CD8-positive, alpha-beta memory T cell (primary cell): ENCODE measurements around the gene CCDC83. TPM values are rescaled to one million over a fixed set of nuclear protein-coding genes. Genes with fewer than 3 reads are reported as not detected.
"Not testable (repeated sequence)": the region's sequence is repeated elsewhere in the genome, so short reads cannot be mapped to it uniquely, and the experiment has no call there.

Source experiments
- CTCF ChIA-PET: fragments of 350-600 bp; sonication (Branson Sonifier 250); formaldehyde crosslinking; loops from one replicate; lab custom pipeline; 2021; ENCODE audit warnings: antibody characterized with exemption; lab: Charles Lee
- POLR2A ChIA-PET: fragments of 350-600 bp; sonication (Branson Sonifier 250); formaldehyde crosslinking; loops from one replicate; lab custom pipeline; 2021; ENCODE audit warnings: antibody characterized with exemption; lab: Charles Lee
- DNase-seq, 5 donors: peaks; one replicate each; pipeline versions ENCODE4 v3.0.0 to v3.0.0-alpha.2; 2020 to 2022; ENCODE audit warnings: mixed read lengths in 1 of 5
- H3K27ac ChIP-seq: one replicate; pipeline ENCODE4 v1.7.0; 2013; ENCODE audit warnings: low read depth, mild to moderate bottlenecking, low read length, moderate library complexity
- H3K27me3 ChIP-seq: 2 replicates; pipeline ENCODE4 v1.7.0; 2013; ENCODE audit warnings: low read length, mild to moderate bottlenecking; ENCODE audit not compliant: insufficient read depth, poor library complexity, severe bottlenecking
- H3K36me3 ChIP-seq: 2 replicates; pipeline ENCODE4 v1.7.0; 2013; ENCODE audit warnings: mild to moderate bottlenecking, low read length, moderate library complexity; ENCODE audit not compliant: insufficient read depth
- H3K4me1 ChIP-seq: 2 replicates; pipeline ENCODE4 v1.7.0; 2013; ENCODE audit warnings: mild to moderate bottlenecking, low read length, moderate library complexity; ENCODE audit not compliant: insufficient read depth
- H3K4me3 ChIP-seq: 2 replicates; pipeline ENCODE4 v1.7.0; 2013; ENCODE audit warnings: mild to moderate bottlenecking, low read length
- H3K9me3 ChIP-seq: 2 replicates; pipeline ENCODE4 v1.7.0; 2013; ENCODE audit warnings: mild to moderate bottlenecking, low read length
- H3K27ac Mint-ChIP-seq, 8 donors: one replicate each; pipeline ENCODE4 v1.8.0; 2020 to 2021; ENCODE audit warnings: mixed read lengths in 8 of 8, mild to moderate bottlenecking in 6 of 8, inconsistent platforms in 3 of 8, moderate library complexity in 3 of 8
- H3K27me3 Mint-ChIP-seq, 2 donors: one replicate each; pipeline ENCODE4 v1.8.0; 2020 to 2021; ENCODE audit warnings: mixed read lengths in 2 of 2, mild to moderate bottlenecking in 1 of 2, moderate library complexity in 1 of 2
- H3K36me3 Mint-ChIP-seq, 3 donors: one replicate each; pipeline ENCODE4 v1.8.0; 2020 to 2021; ENCODE audit warnings: mixed read lengths in 3 of 3, inconsistent platforms in 1 of 3, mild to moderate bottlenecking in 1 of 3
- H3K4me1 Mint-ChIP-seq, 3 donors: one replicate each; pipeline ENCODE4 v1.8.0; 2020 to 2021; ENCODE audit warnings: mixed read lengths in 3 of 3, inconsistent platforms in 1 of 3, mild to moderate bottlenecking in 1 of 3
- H3K4me3 Mint-ChIP-seq, 7 donors: one replicate each; pipeline ENCODE4 v1.8.0; 2020 to 2021; ENCODE audit warnings: mixed read lengths in 7 of 7, mild to moderate bottlenecking in 6 of 7, moderate library complexity in 4 of 7, inconsistent platforms in 2 of 7
- H3K9me3 Mint-ChIP-seq, 5 donors: one replicate each; pipeline ENCODE4 v1.8.0; 2020 to 2022; ENCODE audit warnings: mixed read lengths in 5 of 5, mild to moderate bottlenecking in 3 of 5, moderate library complexity in 2 of 5, inconsistent platforms in 1 of 5
- polyA plus RNA-seq: library from polyadenylated mRNA; unstranded; fragments of 300-500 nt; fragmentation: Illumina TruSeq; gene quantifications from one replicate; pipeline ENCODE4 v1.2.3, GENCODE V29; 2021
- total RNA-seq, 2 experiments: library from RNA; stranded (reverse); gene quantifications; one replicate each; pipeline ENCODE4 v1.2.3, GENCODE V29; 2021

CCDC83 gene
- total and polyA plus RNA-seq, 3 experiments from 2014 or later: not detected

GRCh38 chr11:85947431-85948272, 92.5 kb downstream of the CCDC83 start:
- Mint-ChIP-seq H3K36me3 (peaks cover 1 to 10% (median 2%) of the 10 kb centered on the region in 3 donors), H3K27ac (no peak overlapping the region), H3K4me1 (peaks cover 8 to 20% (median 11%) of the 10 kb centered on the region in 3 donors), H3K9me3 (peaks cover 1 to 19% (median 9%) of the 10 kb centered on the region in 5 donors), H3K4me3 (no peak overlapping the region), H3K27me3 (peaks cover 0 to 2% of the 10 kb centered on the region in 2 donors)
- peaks cover 6% of the 10 kb centered on the region for H3K9me3 ChIP-seq
- CTCF ChIA-PET: no interaction called here
- no peak overlapping the region for H3K27ac ChIP-seq
- no peaks in the 10 kb centered on the region for H3K36me3 ChIP-seq
- no peaks in the 10 kb centered on the region for H3K27me3 ChIP-seq
- no peaks in the 10 kb centered on the region for H3K4me1 ChIP-seq
- no peak overlapping the region for H3K4me3 ChIP-seq
- POLR2A ChIA-PET: no interaction called here
- DNase-seq: no peak

GRCh38 chr11:85948884-85949283, 93.7 kb downstream of the CCDC83 start:
- H3K4me1 ChIP-seq: no peaks in the 10 kb centered on the region
- no peak overlapping the region for H3K4me3 ChIP-seq
- Mint-ChIP-seq H3K36me3 (peaks cover 9 to 20% (median 11%) of the 10 kb centered on the region in 3 donors), H3K9me3 (peaks cover 2 to 28% (median 17%) of the 10 kb centered on the region in 5 donors), H3K4me1 (peaks cover 8 to 20% (median 11%) of the 10 kb centered on the region in 3 donors), H3K4me3 (no peak overlapping the region), H3K27me3 (peaks cover 0 to 2% of the 10 kb centered on the region in 2 donors), H3K27ac (peak overlapping the region in 1 of 8 donors; percentile 41)
- CTCF ChIA-PET: no interaction called here
- H3K9me3 ChIP-seq: peaks cover 6% of the 10 kb centered on the region
- DNase-seq: no peak
- no peak overlapping the region for H3K27ac ChIP-seq
- H3K36me3 ChIP-seq: no peaks in the 10 kb centered on the region
- no peaks in the 10 kb centered on the region for H3K27me3 ChIP-seq
- POLR2A ChIA-PET: no interaction called here

DNA sequence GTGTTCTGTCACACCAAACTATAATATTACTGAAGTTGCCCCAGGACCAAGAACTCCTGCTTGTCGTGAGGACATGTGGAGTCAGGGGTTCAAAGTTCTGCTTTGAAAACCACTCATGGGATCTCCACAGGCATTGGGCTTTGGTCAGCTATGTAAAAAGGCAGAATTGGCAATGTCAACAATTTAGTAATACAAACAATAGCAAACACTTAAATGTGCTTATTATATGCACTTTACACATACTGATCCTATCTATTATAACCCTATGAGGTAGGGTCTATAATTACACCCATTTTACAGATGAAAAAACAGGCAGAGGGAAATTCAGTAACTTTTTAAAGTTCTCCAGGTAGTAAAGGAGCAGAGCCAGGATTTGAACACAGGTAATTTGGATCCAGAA, 94.6 kb downstream of the CCDC83 start:
- Mint-ChIP-seq H3K27ac (peak overlapping the region in 1 of 8 donors; percentile 8), H3K9me3 (peaks cover 2 to 33% (median 20%) of the 10 kb centered on the region in 5 donors), H3K27me3 (peaks cover 0 to 2% of the 10 kb centered on the region in 2 donors), H3K4me3 (no peak overlapping the region), H3K4me1 (peaks cover 8 to 20% (median 11%) of the 10 kb centered on the region in 3 donors), H3K36me3 (peaks cover 15 to 25% (median 19%) of the 10 kb centered on the region in 3 donors)
- POLR2A ChIA-PET: no interaction called here
- H3K27me3 ChIP-seq: no peaks in the 10 kb centered on the region
- no peak overlapping the region for H3K27ac ChIP-seq
- no peaks in the 10 kb centered on the region for H3K4me1 ChIP-seq
- CTCF ChIA-PET: no interaction called here
- peaks cover 6% of the 10 kb centered on the region for H3K9me3 ChIP-seq
- no peak overlapping the region for H3K4me3 ChIP-seq
- DNase-seq: no peak
- H3K36me3 ChIP-seq: no peaks in the 10 kb centered on the region

DNA sequence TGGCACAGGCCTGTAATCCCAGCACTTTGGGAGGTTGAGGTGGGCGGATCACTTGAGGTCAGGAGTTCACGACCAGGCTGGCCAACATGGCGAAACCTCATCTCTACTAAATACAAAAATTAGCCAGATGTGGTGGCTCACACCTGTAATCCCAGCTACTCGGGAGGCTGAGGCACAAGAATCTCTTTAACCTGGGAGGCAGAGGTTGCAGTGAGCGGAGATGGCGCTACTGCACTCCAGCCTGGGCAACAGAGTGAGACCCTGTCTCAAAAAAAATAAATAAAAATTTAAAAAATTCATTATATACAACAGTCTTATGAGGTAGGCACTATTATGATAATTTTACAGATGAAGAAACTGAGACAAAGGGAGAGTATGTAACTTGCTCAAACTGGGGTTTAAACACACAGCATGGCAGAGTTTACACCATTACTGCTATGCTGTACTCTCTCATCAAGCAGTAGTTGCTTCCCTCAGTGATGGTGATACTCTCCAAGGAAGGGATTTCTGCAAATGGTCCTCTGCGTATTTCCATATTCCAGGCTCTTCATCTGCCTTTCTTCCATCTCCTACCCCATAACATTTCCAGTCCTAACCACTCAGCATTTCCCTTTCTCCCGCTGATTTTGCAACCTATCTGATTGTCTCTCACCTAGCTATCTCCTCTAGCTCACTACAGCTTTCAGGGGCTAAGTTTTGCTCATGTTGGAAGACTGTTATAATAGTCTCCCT, 95.3 kb downstream of the CCDC83 start:
- no peak overlapping the region for H3K27ac Mint-ChIP-seq

DNA sequence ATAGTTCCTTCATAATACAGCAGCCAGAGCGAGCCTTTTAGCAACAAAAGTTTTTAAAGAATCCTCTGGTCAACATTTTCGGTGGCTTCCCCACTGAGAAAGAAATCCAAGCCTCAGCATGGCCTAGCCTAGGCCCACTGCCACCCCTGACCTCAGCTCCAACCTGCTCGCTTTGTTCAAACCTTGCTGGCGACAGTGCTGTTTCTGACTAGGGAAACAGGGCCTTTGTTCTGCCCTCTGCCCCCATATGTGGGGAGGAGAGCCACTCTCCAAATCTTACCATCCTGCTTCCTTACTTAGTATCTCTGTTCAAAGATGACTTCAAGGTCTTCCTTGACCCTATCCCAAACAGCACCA, 95.8 kb downstream of the CCDC83 start:
- H3K27me3 Mint-ChIP-seq: peaks cover 0 to 2% of the 10 kb centered on the region in 2 donors
- H3K4me1 Mint-ChIP-seq: peaks cover 2 to 11% (median 2%) of the 10 kb centered on the region in 3 donors
- Histone ChIP-seq H3K36me3 (peaks cover 9% of the 10 kb centered on the region), H3K9me3 (no peaks in the 10 kb centered on the region), H3K27ac (no peak overlapping the region), H3K4me3 (no peak overlapping the region), H3K27me3 (no peaks in the 10 kb centered on the region), H3K4me1 (no peaks in the 10 kb centered on the region)
- peaks cover 2 to 29% (median 15%) of the 10 kb centered on the region in 5 donors for H3K9me3 Mint-ChIP-seq
- CTCF ChIA-PET: no interaction called here
- peaks cover 21 to 29% (median 25%) of the 10 kb centered on the region in 3 donors for H3K36me3 Mint-ChIP-seq
- no peak overlapping the region for H3K4me3 Mint-ChIP-seq
- no peak overlapping the region for H3K27ac Mint-ChIP-seq
- POLR2A ChIA-PET: no interaction called here
- DNase-seq: no peak

More for the DNA sequence above, 95.3 kb downstream of the CCDC83 start:
- H3K36me3 Mint-ChIP-seq: peaks cover 18 to 23% (median 23%) of the 10 kb centered on the region in 3 donors
- H3K27me3 ChIP-seq: no peaks in the 10 kb centered on the region
- no peak for DNase-seq
- no peak overlapping the region for H3K4me3 Mint-ChIP-seq
- ChIA-PET CTCF (no interaction called here), POLR2A (no interaction called here)
- H3K4me3 ChIP-seq: no peak overlapping the region
- peaks cover 4% of the 10 kb centered on the region for H3K36me3 ChIP-seq
- H3K9me3 Mint-ChIP-seq: peaks cover 2 to 32% (median 17%) of the 10 kb centered on the region in 5 donors
- peaks cover 0 to 2% of the 10 kb centered on the region in 2 donors for H3K27me3 Mint-ChIP-seq
- H3K4me1 ChIP-seq: no peaks in the 10 kb centered on the region
- H3K4me1 Mint-ChIP-seq: peaks cover 6 to 16% (median 8%) of the 10 kb centered on the region in 3 donors
- H3K27ac ChIP-seq: no peak overlapping the region
- peaks cover 2% of the 10 kb centered on the region for H3K9me3 ChIP-seq

DNA sequence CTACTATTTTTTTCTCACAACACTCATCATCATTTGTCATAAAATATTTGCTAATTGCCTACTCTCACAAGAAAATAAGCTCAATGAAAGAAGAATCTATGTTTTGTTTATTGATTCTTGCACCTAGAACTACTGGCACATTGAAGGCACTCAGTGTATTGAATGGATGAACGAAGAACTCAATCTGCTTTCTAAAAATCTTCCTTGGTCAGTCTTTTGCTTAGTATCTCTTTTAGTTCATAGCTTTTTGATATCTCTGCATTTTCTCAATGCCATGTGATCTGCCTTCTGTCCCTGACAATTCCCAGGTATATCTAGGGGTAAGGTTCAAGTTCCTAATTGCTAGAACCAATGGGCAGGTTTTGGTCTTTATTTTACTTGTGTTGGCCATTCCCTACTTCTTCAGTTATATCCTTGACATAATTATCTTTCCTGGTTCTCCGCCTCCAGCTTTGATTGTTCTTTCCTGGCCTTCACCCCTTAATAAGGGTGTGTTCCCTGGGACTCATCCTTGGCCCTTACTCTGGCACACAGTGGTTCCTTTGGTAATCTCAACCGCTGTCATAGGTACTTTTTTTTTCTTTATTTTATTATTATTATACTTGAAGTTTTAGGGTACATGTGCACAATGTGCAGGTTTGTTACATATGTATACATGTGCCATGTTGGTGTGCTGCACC, 96.4 kb downstream of the CCDC83 start:
- Mint-ChIP-seq H3K27ac (no peak overlapping the region), H3K36me3 (peaks cover 25 to 34% (median 29%) of the 10 kb centered on the region in 3 donors), H3K27me3 (peaks cover 0 to 2% of the 10 kb centered on the region in 2 donors), H3K9me3 (peaks cover 2 to 29% (median 15%) of the 10 kb centered on the region in 5 donors), H3K4me3 (no peak overlapping the region), H3K4me1 (peaks cover 0 to 7% (median 0%) of the 10 kb centered on the region in 3 donors)
- no peak for DNase-seq
- H3K4me3 ChIP-seq: no peak overlapping the region
- H3K36me3 ChIP-seq: peaks cover 14% of the 10 kb centered on the region
- no peaks in the 10 kb centered on the region for H3K9me3 ChIP-seq
- H3K27me3 ChIP-seq: no peaks in the 10 kb centered on the region
- H3K4me1 ChIP-seq: no peaks in the 10 kb centered on the region
- CTCF ChIA-PET: no interaction called here
- H3K27ac ChIP-seq: no peak overlapping the region
- POLR2A ChIA-PET: no interaction called here

- H3K4me1 Mint-ChIP-seq, POLR2A ChIA-PET, H3K27ac Mint-ChIP-seq, H3K4me3 Mint-ChIP-seq, H3K4me1 ChIP-seq, H3K9me3 ChIP-seq, CTCF ChIA-PET, H3K27me3 Mint-ChIP-seq, DNase-seq, H3K27me3 ChIP-seq, H3K4me3 ChIP-seq, H3K27ac ChIP-seq: not testable (repeated sequence)
- peaks cover 15% of the 10 kb centered on the region for H3K36me3 ChIP-seq
- Mint-ChIP-seq H3K36me3 (peaks cover 25 to 39% (median 29%) of the 10 kb centered on the region in 3 donors), H3K9me3 (peaks cover 2 to 29% (median 15%) of the 10 kb centered on the region in 5 donors)
Observed at GRCh38 chr11:85952108-85952485, 96.9 kb downstream of the CCDC83 start.
